NB4 (cell line): Measurements from ENCODE around the gene MAFB.
A peak's percentile ranks its signal among the peaks of the same experiment; 100 is the strongest.

Source experiments
- DNase-seq: peaks from one replicate; pipeline ENCODE4 v3.0.0; 2010; ENCODE audit warnings: low read depth
- H3K4me3 ChIP-seq: one replicate; pipeline ENCODE4 v1.5.1; 2011; ENCODE audit warnings: mild to moderate bottlenecking, low read depth, low read length, moderate library complexity
- MYC ChIP-seq: IDR thresholded peaks from 2 replicates; pipeline ENCODE4 v1.6.1; 2011; ENCODE audit warnings: low read depth, low read length
- POLR2A ChIP-seq: IDR thresholded peaks from 2 replicates; pipeline ENCODE4 v1.6.1; 2011; ENCODE audit warnings: mild to moderate bottlenecking; ENCODE audit not compliant: insufficient read length; ENCODE audit errors: extremely low read depth
- TF ChIP-seq, protein P1 (sequence below): IDR thresholded peaks from 2 replicates; pipeline ENCODE4 v1.6.1; 2011; ENCODE audit warnings: low read depth, low read length
- TF ChIP-seq, protein P2 (sequence below): IDR thresholded peaks from one replicate; pipeline ENCODE4 v1.5.1; 2012; ENCODE audit warnings: low read depth, low read length

Gene MAFB

DNA sequence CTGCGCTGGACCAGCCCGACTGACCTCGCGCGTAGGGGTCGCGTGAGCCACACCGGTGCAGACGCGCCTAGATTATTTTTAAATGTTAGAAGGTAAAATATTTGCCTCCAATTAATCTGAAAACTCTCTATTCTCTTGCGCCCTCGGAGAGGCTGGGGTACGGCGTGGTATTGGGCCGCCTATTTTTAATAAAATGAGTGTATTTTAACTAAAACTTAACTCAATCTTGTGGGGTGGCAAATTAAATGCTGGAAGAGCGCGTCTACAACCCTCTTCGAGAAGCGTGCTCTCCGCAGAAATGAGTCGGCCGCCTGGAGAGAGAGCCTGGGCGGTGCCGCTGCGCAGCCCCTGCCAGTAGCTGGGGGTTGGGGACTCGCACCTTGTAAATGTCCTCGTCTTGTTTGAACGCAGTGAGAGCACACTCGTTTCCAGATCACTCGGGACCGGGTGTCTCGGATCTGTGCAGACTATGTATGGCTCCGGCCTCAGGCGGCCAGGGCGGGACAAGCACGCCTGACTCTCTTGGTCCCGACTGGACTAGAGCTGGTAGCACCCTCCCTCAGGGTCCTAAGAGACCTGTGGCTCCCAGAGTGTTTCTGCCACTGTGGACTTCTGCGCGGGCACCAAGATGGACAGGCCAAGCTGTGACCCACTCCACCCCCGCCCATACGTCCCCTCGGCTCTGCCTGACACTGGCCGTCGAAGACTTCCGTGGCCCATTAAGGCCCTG, 2.0 kb upstream of the MAFB start:
- no peak overlapping the region for H3K4me3 ChIP-seq
- DNase-seq, result no peak
- no peak for TF ChIP-seq MYC
- TF ChIP-seq, protein P1, sequence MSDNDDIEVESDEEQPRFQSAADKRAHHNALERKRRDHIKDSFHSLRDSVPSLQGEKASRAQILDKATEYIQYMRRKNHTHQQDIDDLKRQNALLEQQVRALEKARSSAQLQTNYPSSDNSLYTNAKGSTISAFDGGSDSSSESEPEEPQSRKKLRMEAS, result no peak
- TF ChIP-seq POLR2A, result no peak
- TF ChIP-seq, protein P2, sequence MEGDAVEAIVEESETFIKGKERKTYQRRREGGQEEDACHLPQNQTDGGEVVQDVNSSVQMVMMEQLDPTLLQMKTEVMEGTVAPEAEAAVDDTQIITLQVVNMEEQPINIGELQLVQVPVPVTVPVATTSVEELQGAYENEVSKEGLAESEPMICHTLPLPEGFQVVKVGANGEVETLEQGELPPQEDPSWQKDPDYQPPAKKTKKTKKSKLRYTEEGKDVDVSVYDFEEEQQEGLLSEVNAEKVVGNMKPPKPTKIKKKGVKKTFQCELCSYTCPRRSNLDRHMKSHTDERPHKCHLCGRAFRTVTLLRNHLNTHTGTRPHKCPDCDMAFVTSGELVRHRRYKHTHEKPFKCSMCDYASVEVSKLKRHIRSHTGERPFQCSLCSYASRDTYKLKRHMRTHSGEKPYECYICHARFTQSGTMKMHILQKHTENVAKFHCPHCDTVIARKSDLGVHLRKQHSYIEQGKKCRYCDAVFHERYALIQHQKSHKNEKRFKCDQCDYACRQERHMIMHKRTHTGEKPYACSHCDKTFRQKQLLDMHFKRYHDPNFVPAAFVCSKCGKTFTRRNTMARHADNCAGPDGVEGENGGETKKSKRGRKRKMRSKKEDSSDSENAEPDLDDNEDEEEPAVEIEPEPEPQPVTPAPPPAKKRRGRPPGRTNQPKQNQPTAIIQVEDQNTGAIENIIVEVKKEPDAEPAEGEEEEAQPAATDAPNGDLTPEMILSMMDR, result no peak

DNA sequence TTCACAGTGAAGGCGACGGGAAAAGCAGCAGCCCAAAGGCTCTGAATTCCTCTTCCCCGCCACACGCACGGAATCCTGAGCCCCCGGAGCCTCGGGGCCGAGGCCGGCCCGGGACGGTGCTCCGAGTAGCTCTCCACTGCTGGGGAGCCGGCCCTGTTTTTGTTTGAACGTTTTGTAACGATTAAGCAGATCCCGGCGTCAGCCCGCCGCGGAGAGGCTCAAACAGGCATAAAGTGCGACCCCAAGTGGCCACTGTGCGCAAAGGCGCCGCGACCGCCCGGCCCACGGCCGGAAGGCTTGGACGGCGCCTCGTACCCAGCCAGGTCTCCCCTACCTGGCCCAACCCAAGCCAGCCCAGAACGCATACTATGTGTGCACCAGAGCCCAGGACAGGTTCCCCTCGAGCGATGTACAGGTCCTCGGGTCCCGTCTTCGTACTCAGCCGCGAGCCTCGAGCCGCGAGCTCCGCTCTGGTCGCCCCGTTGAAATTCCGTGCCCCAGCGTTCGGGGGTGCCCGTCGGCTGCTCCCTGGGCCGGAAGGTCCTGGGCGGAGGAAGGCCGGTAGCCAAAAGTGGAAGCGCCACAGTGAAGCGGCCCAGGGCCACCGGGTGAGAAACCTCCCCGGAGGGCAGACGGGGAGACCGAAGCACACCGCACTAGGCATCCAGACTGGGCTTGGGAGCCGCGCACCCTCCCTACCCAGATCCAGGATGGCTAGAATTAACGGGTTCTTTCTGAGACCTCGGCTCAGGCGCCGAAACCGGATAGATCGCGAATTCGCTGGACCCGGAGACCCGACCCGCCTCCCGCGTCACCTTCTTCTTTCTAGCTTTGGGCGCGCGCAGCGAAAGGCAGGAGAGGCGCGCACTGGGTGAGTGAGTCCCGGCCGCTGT, 1.2 kb upstream of the MAFB start:
- peak; percentile 88 for DNase-seq
- peak overlapping the region; percentile 36 for H3K4me3 ChIP-seq
- TF ChIP-seq, protein P2, result peak; percentile 84
- no peak for TF ChIP-seq MYC

DNA sequence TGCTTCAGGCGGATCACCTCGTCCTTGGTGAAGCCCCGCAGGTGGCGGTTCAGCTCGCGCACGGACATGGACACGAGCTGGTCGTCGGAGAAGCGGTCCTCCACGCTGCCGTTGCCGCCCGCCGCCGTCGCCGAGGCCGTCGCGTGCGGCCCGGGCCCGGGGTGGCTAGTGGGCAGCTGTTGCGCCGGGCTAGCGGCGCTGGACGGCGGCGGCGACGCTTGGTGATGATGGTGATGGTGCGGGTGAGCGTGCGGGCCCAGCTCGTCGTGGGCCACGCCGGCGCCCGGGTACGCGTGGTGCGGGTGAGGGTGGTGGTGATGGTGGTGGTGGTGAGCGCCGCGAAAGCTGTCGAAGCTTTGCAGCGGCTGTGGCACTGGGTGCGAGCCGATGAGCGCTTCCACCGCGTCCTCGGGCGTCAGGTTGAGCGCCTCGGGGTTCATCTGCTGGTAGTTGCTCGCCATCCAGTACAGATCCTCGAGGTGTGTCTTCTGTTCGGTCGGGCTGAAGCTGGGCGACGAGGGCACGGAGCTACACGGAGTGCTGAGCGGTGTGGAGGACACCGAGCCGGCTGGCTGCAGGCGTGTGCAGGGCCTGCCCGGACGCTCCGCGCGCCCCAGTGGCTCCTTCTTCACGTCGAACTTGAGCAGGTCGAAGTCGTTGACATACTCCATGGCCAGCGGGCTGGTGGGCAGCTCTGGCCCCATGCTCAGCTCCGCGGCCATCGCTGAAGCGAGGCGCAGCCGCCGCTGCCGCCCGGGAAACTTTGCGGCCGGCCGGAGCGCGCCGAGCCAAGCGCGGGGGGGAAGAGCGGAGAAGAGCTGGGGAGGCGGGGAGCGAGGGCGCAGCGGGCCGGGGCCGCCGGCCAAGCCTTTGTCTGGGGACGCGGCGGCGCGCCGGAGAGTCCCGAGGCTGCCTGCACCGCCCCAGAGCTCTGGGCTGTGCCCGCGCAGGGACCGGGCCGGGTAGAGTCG, 622 bp downstream of the MAFB start:
- TF ChIP-seq, protein P2, result no peak
- TF ChIP-seq MYC, result no peak
- DNase-seq, result no peak
- no peak overlapping the region for H3K4me3 ChIP-seq

DNA sequence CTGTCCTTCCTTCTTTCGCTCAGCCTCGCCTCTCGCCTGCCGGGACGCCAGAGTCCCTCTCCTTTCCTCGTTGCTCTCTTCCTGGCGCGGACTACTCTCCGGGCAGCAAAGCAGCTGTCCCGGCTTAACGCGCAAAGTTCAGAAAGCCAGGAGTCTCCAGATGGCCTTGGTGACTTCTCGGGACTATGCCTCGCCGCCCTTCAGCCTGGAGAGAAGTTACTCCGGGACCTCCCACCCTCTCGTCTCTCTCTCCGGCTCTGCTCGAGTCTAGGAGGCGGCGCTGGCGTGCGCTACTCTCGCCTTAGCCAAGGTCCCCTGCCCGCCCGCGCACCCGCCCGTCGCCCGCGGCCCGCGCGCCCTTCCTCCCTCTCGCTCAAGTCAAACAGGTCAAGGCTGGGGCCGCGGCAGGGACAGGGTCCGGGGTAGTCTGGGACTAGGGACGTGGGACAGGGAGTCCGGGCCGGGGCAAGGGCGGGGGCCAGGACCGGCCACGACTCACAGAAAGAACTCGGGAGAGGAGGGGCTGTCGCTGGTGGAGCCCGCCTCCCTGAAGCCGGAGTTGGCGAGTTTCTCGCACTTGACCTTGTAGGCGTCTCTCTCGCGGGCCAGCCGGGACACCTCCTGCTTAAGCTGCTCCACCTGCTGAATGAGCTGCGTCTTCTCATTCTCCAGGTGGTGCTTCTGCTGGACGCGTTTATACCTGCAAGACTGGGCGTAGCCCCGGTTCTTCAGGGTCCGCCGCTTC, 1.5 kb downstream of the MAFB start:
- TF ChIP-seq, protein P2, result no peak
- TF ChIP-seq POLR2A (no peak), MYC (no peak)
- TF ChIP-seq, protein P1, result no peak
- peak overlapping the region; percentile 21 for H3K4me3 ChIP-seq
- DNase-seq, result no peak

DNA sequence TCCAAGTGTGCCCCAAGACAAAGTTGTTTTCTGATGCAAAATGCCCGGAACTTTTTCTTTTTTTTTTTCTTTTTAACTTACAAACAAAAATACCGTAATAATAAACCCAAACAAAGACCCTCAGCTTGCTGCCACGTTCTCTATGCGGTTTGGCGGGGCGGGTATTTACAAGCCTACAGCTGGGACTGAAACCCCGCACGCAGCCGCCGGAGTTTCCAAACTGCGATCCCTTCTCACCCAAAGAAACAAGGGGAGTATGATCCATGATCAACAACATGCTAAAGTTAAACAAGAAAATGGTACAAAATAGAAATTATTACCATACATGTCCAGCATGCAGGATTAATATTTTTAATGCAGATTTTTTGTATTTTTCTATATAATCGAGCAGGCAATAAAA, 2.1 kb downstream of the MAFB start:
- TF ChIP-seq, protein P1, result no peak
- TF ChIP-seq POLR2A, result no peak
- no peak for TF ChIP-seq MYC
- TF ChIP-seq, protein P2, result no peak
- DNase-seq, result no peak
- peak overlapping the region; percentile 21 for H3K4me3 ChIP-seq
